ENCODE measurements around the gene RUNX3.

RUNX3 gene

GRCh38 chr1:24868016-24868875 is 61.8 kb downstream of the RUNX3 start:
- no peak for FAIRE-seq
- no peak for TF ChIP-seq POLR2A (IDR thresholded peaks at IDR 0.05; ENCODE audit: low read depth, low read length)
- TF ChIP-seq TAF1 (IDR thresholded peaks at IDR 0.05; ENCODE audit: borderline replicate concordance, low read depth, low read length): no peak
- TF ChIP-seq POLR2AphosphoS5 (IDR thresholded peaks at IDR 0.05; ENCODE audit: low read depth, low read length): no peak
- no peak for DNase-seq (ENCODE audit: insufficient read length)

DNA sequence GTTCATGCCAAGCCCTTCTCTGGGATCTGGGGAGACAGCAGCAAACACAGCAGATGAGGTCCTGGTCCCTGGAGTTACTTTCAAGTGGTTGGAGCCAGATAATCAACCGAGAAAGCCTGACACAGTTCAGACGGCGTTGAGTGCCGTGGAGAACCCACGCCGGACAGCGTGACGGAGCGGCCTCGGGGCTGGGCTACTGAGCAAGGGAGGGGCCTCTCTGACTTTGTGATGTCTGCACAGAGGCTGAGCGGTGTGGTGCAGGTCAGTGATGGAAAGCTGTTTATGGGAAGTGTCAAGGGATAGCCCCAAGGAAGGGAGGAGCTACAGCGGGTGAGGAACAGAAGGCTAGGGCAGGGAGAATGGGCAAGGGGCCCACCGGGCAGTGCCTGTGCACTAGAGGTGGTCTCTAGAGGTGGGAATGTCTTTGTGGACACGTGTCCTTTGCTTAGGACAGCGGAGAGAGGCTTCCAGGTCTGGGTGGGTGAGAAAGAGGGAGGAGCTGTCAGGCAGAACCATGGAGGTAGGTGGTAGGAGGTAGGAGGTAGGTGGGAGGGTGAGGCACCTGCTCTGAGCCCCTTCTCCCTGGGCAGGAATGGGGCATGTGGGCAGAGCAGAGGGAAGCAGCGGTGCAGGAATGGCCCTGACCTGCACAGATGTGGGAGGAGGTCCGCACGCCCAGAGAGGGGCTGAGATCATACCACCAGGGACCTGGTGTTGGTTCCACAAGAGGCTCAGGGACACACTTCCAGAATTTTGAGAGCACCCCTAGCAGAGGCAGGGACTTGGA is 62.8 kb downstream of the RUNX3 start:
- TF ChIP-seq POLR2AphosphoS5 (IDR thresholded peaks at IDR 0.05; ENCODE audit: low read depth, low read length) (no peak), POLR2A (IDR thresholded peaks at IDR 0.05; ENCODE audit: low read depth, low read length) (no peak), TAF1 (IDR thresholded peaks at IDR 0.05; ENCODE audit: borderline replicate concordance, low read depth, low read length) (no peak)
- FAIRE-seq (no peak), DNase-seq (ENCODE audit: insufficient read length) (no peak)

DNA sequence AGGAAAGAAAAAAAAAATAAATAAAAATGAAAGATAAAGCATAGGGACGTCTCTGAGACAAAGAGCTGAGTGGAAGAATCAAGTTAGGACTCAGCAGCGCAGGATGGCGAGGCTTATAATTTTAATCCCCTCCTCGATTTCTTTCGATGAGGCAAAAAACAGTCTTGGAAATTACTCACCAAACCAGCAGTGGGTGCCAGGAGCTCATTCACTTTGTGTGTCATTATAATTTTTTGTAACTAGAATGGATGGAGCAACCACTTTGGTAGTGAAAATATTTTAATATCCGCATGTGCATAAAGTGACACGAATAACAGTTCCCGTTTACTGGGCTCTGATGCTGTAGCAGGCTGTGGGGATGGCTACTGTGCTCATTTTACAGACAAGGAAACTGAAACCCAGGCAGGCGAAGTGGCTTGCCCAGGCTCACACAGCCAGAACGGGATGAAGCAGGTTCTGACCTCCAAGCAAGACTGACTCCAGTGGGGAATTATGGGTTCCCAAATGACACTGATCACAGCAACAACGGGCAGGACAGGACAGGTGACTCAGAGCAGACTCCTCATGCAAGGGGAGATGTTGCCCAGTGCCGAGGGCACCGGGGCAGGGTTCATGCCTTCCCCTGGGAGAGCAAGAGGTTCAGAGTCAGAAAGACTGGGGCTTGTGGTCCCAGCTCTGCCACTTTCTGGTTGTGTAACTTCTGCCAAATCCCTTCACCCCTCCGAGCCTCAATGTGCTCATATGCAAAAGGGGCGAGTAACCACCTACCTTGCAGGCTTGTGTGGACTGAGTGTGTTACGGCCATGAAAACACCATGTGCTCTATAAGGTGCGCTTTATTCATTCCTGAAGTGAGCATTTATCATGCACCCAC is 63.6 kb downstream of the RUNX3 start:
- DNase-seq (ENCODE audit: insufficient read length): no peak
- FAIRE-seq: peak; percentile 30
- TF ChIP-seq POLR2A (IDR thresholded peaks at IDR 0.05; ENCODE audit: low read depth, low read length): no peak
- no peak for TF ChIP-seq POLR2AphosphoS5 (IDR thresholded peaks at IDR 0.05; ENCODE audit: low read depth, low read length)
- TF ChIP-seq TAF1 (IDR thresholded peaks at IDR 0.05; ENCODE audit: borderline replicate concordance, low read depth, low read length): no peak

- no peak for DNase-seq (ENCODE audit: insufficient read length)
- no peak for FAIRE-seq
- TF ChIP-seq TAF1 (IDR thresholded peaks at IDR 0.05; ENCODE audit: borderline replicate concordance, low read depth, low read length) (no peak), POLR2AphosphoS5 (IDR thresholded peaks at IDR 0.05; ENCODE audit: low read depth, low read length) (no peak), POLR2A (IDR thresholded peaks at IDR 0.05; ENCODE audit: low read depth, low read length) (no peak)
These were observed 64.5 kb downstream of the RUNX3 start for GRCh38 chr1:24865587-24865986.

- TF ChIP-seq POLR2A (IDR thresholded peaks at IDR 0.05; ENCODE audit: low read depth, low read length): no peak
- no peak for TF ChIP-seq POLR2AphosphoS5 (IDR thresholded peaks at IDR 0.05; ENCODE audit: low read depth, low read length)
- no peak for TF ChIP-seq TAF1 (IDR thresholded peaks at IDR 0.05; ENCODE audit: borderline replicate concordance, low read depth, low read length)
- no peak for FAIRE-seq
- no peak for DNase-seq (ENCODE audit: insufficient read length)
These were observed 64.9 kb downstream of the RUNX3 start for GRCh38 chr1:24865168-24865567.

- DNase-seq (ENCODE audit: insufficient read length) (no peak), FAIRE-seq (peak; percentile 67)
- TF ChIP-seq POLR2A (IDR thresholded peaks at IDR 0.05; ENCODE audit: low read depth, low read length): no peak
- TF ChIP-seq POLR2AphosphoS5 (IDR thresholded peaks at IDR 0.05; ENCODE audit: low read depth, low read length): no peak
- TF ChIP-seq TAF1 (IDR thresholded peaks at IDR 0.05; ENCODE audit: borderline replicate concordance, low read depth, low read length): no peak
These were observed 65.7 kb downstream of the RUNX3 start for GRCh38 chr1:24864370-24864777.

GRCh38 chr1:24862775-24863483 is 67.1 kb downstream of the RUNX3 start:
- FAIRE-seq: no peak
- no peak for TF ChIP-seq POLR2AphosphoS5 (IDR thresholded peaks at IDR 0.05; ENCODE audit: low read depth, low read length)
- no peak for TF ChIP-seq TAF1 (IDR thresholded peaks at IDR 0.05; ENCODE audit: borderline replicate concordance, low read depth, low read length)
- no peak for TF ChIP-seq POLR2A (IDR thresholded peaks at IDR 0.05; ENCODE audit: low read depth, low read length)
- DNase-seq (ENCODE audit: insufficient read length): no peak

- DNase-seq (ENCODE audit: insufficient read length): no peak
- TF ChIP-seq POLR2A (IDR thresholded peaks at IDR 0.05; ENCODE audit: low read depth, low read length) (no peak), POLR2AphosphoS5 (IDR thresholded peaks at IDR 0.05; ENCODE audit: low read depth, low read length) (no peak), TAF1 (IDR thresholded peaks at IDR 0.05; ENCODE audit: borderline replicate concordance, low read depth, low read length) (no peak)
- FAIRE-seq: no peak
These were observed 68.0 kb downstream of the RUNX3 start for GRCh38 chr1:24861821-24862727.

GRCh38 chr1:24860841-24861240 is 69.2 kb downstream of the RUNX3 start:
- TF ChIP-seq POLR2A (IDR thresholded peaks at IDR 0.05; ENCODE audit: low read depth, low read length) (no peak), TAF1 (IDR thresholded peaks at IDR 0.05; ENCODE audit: borderline replicate concordance, low read depth, low read length) (no peak), POLR2AphosphoS5 (IDR thresholded peaks at IDR 0.05; ENCODE audit: low read depth, low read length) (no peak)
- DNase-seq (ENCODE audit: insufficient read length) (no peak), FAIRE-seq (no peak)

All from GM12892 (cell line).